Right kidney (tissue), 1 donor: ENCODE results near the gene TRAPPC12.
A peak's percentile ranks its signal among the peaks of the same experiment; 100 is the strongest.
"Not testable (repeated sequence)": the region's sequence is repeated elsewhere in the genome, so short reads cannot be mapped to it uniquely, and the experiment has no call there.

Experiments used
- DNase-seq: peaks from one replicate; pipeline ENCODE4 v3.0.0-alpha.2; 2016

Gene TRAPPC12

GRCh38 chr2:3361518-3362389 is 17.7 kb upstream of the TRAPPC12 start:
- DNase-seq: no peak

- no peak for DNase-seq
These were observed 14.3 kb upstream of the TRAPPC12 start for GRCh38 chr2:3365219-3365618.

GRCh38 chr2:3368261-3368722 is 11.2 kb upstream of the TRAPPC12 start:
- no peak for DNase-seq

GRCh38 chr2:3369340-3370181 is 9.9 kb upstream of the TRAPPC12 start:
- DNase-seq: not testable (repeated sequence)

DNA sequence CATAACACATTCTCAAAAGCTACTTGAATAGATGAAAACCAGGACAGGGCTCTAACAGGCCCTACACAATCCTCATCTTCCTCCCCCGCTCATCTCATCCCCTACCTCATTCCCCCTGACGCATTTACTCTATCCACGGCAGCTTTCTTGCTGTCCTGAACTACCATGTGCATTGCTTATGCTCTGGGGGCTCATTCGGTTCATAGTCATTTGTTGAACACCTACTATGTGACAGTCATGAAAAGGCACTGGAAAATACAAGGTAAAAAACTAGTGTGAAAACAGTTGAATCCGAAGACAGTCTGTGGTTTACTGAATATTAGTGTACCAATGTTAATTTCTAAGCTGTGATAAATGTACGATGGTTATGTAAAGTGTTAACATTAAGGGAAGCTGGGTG is 2.7 kb upstream of the TRAPPC12 start:
- no peak for DNase-seq

- no peak for DNase-seq
These were observed 2.2 kb upstream of the TRAPPC12 start for GRCh38 chr2:3377279-3377611.

DNA sequence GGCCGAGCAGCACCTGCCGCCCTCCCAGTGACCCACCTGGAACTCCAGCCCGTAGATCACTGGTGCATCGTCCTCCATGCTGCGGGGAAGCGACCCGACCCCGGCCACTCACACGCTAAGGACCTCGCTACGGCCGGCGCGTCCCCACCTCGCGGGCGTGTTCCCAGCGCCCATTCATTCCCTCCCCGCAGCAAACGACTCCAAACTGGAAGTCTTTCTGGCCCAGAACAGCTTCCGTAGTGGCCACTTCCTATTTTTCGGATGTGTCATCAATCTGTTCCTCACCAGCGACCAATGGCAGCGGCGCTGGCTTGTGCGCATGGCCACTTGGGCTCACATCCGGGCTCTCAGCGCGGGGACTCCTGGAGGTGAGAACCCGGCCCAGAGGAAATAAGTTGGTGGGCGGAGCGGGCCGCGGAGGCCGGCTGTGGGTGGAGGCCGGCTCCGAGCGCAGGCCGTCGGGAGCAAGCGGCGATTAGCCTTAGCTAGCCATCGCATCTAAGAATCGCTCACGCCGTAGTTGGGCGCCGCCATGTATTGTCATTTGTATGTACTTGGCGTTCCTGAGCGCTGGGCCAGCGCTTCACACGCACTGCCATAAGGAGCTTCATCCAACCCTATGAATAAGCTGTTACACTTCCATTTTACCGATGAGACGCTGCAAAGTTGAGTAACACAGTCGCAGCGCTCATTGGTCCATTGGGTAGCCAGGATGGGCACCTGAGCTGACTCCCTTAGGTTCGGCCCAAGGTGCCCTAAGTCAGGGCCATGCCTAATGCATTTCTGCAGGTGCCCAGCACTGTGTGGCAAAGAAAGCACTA is 1.7 kb upstream of the TRAPPC12 start, which contains the start of gene EIPR1:
Gene EIPR1 (minus strand): TSS at position 207 of the 821 bp plus-strand sequence. CDS start 129 bp downstream, at position 78.
- peak; percentile 94 for DNase-seq

- no peak for DNase-seq
These were observed 201 bp upstream of the TRAPPC12 start for GRCh38 chr2:3379339-3379646.

DNA sequence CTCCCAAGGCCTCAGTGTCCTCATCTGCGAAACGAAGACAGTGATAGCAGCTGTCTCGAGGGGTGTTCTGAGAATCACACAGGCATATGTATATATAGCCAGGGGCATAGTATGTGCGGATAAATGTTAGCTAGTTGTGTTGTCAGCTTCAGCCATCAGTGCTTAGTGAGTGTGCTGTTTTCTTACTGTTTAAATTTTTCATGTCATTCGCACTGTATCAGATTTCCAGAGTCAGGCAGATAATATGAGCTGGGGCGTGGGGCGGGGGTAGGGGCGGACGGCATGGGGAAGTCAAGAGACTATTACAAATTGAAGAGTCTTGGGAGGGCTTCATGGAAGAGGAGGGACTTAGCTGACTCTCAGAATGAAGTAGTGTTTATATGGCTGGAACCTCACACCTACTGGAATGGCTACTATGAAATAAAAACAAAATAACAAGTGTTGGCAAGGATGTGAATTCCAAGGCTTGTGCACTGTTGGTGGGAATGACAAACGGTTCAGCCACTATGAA is 7.0 kb downstream of the TRAPPC12 start:
- DNase-seq: no peak

- DNase-seq: no peak
These were observed 7.5 kb downstream of the TRAPPC12 start for GRCh38 chr2:3387011-3387410.

GRCh38 chr2:3387644-3388411 is 8.3 kb downstream of the TRAPPC12 start:
- no peak for DNase-seq

DNA sequence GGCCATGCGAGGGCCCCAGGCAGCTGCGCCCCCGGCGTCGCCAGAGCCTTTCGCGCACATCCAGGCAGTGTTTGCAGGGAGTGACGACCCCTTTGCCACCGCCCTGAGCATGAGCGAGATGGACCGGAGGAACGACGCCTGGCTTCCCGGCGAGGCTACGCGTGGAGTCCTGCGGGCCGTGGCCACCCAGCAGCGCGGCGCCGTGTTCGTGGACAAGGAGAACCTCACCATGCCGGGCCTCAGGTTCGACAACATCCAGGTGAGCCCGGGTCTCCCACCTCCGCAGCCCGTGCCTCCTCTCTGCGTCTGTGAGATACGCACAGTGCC is 8.9 kb downstream of the TRAPPC12 start:
- DNase-seq: no peak

- no peak for DNase-seq
These were observed 9.7 kb downstream of the TRAPPC12 start for GRCh38 chr2:3389193-3389592.

GRCh38 chr2:3390041-3390440 is 10.5 kb downstream of the TRAPPC12 start:
- DNase-seq: no peak

GRCh38 chr2:3392216-3392615 is 12.7 kb downstream of the TRAPPC12 start:
- no peak for DNase-seq

- no peak for DNase-seq
These were observed 17.5 kb downstream of the TRAPPC12 start for GRCh38 chr2:3396920-3397559.

GRCh38 chr2:3398857-3399256 is 19.4 kb downstream of the TRAPPC12 start:
- DNase-seq: no peak

DNA sequence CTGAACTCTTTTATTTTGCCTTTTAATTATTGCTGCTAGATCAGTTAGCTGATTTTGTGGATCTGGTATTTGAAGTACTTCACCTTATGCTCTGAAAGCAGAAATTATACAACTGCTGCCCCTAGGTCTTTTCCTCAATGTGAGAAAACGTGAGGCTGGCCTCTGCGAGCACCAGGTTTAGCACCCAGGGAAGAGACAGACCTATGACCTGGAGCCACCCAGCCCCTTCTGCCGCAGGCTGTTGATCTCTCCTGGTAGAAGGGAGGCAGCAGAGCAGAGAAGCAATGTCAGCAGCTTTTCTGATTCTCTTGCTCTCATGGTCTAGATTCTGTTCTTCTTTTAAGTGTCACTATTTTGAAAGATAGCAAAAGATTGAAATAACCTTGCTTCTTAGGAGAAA is 19.9 kb downstream of the TRAPPC12 start:
- no peak for DNase-seq

DNA sequence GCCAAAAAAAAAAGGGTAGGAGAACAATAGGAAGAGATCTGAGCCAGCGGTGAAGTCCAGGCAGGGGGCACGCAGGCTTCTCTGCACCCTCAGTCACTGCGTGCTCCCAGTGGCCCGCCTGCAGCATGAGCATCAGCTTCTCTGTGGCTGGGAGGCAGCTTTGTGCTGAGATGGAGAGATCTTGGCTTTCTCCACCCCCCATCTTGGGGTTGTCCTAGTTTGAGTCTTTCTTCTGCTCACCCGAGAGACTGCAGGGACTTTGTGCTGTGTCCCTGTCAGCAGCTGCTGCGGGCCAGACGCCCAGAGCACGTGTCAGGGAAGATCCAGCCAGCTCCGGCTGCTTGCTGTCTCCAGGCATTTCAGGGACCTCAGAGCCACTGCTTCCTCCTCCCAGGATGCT is 20.3 kb downstream of the TRAPPC12 start:
- DNase-seq: no peak

DNA sequence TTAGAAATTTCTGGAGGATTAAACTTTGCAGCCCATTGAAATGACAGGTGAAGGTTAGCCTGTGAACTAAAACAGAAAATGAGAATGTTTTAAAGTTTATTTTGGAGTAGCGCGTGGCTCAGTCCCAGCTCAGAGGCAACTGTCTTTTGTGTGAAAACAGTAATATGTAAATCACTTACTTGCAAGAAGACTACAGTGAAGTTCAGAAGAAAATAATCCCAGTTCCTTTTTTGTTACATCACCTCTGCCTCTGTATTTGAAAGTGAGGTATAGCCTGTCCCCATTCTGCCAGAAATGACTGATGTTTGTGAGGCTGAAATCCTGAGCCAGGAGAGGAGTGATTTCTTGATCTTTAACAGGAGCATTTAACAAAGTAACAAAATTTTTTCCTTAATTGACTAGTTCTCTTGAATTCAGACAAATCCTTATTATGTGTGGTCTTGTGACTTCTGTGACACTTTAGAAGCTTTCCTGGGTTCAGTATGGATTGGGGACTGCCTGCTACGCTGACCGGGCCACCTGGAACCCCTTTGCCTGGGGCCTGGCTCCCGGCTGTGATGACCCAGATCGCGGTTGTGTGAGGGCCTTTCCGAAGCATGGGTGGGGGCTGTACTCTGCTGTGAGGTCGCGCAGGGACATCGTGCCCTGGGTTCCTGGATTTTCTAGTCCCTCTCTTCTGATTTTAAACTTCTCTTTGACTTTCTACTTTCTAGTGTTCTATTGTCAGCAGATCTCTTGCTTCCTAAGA is 24.3 kb downstream of the TRAPPC12 start:
- no peak for DNase-seq
